Measurements from ENCODE around the gene PACSIN1.

Gene PACSIN1

GRCh38 chr6:34526992-34527728 is 61.3 kb downstream of the PACSIN1 start:
- TF ChIP-seq CTCF (IDR thresholded peaks at IDR 0.05; ENCODE audit: unreplicated experiment in 3 of 3) = peak; percentile 81 to 82 (median 81)
- no peaks in the 10 kb centered on the region for H3K36me3 Mint-ChIP-seq (ENCODE audit: low read depth)
- peak overlapping the region in 1 of 3 experiments; percentile 85 for H3K27ac Mint-ChIP-seq
- H3K27me3 Mint-ChIP-seq (ENCODE audit: low read depth) = peaks cover 13% of the 10 kb centered on the region
- H3K9me3 Mint-ChIP-seq = no peaks in the 10 kb centered on the region
- H3K4me3 Mint-ChIP-seq = peak overlapping the region; percentile 73 to 80 (median 75)
- peaks cover 30% of the 10 kb centered on the region for H3K4me1 Mint-ChIP-seq

- H3K36me3 Mint-ChIP-seq (ENCODE audit: low read depth) = no peaks in the 10 kb centered on the region
- no peak for TF ChIP-seq CTCF (IDR thresholded peaks at IDR 0.05; ENCODE audit: unreplicated experiment in 3 of 3)
- no peaks in the 10 kb centered on the region for H3K9me3 Mint-ChIP-seq
- H3K4me1 Mint-ChIP-seq = peaks cover 30% of the 10 kb centered on the region
- peak overlapping the region in 1 of 3 experiments; percentile 79 for H3K27ac Mint-ChIP-seq
- H3K27me3 Mint-ChIP-seq (ENCODE audit: low read depth) = peaks cover 13% of the 10 kb centered on the region
- peak overlapping the region; percentile 69 to 75 (median 73) for H3K4me3 Mint-ChIP-seq
Observed at GRCh38 chr6:34527751-34528670, 62.1 kb downstream of the PACSIN1 start.

DNA sequence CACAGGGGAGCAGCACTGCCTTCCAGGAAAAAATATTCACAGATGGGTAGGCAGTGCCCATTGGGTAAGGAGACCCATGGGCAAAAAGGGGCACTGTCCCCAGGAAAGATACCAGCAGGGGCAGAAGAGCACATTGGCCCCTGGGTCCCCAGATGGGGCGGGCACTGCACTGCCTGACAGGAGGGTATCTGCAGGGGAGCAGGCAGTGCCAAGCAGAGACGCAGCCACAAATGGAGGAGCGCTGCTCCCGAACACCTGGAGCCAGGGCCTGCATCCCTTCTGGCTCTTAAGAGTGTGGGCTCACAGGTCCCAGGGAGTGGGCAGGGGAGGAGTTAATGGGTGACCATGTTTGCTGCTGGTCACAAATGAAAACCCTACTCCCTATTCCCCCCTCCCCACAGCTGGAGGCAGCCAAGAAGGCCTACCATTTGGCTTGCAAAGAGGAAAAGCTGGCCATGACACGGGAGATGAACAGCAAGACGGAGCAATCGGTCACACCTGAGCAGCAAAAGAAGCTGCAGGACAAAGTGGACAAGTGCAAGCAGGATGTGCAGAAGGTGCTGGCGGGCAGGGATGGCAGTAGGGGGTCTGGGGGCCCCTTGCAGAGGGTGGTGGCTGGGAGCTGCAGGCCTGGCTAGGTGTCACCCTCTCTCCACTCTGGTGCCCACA is 63.3 kb downstream of the PACSIN1 start:
- Mint-ChIP-seq H3K27me3 (ENCODE audit: low read depth) (peaks cover 13% of the 10 kb centered on the region), H3K36me3 (ENCODE audit: low read depth) (no peaks in the 10 kb centered on the region), H3K27ac (peak overlapping the region in 2 of 3 experiments; percentile 45 to 51), H3K4me3 (peak overlapping the region in 1 of 3 experiments; percentile 57), H3K4me1 (peaks cover 34% of the 10 kb centered on the region), H3K9me3 (no peaks in the 10 kb centered on the region)
- TF ChIP-seq CTCF (IDR thresholded peaks at IDR 0.05; ENCODE audit: unreplicated experiment in 3 of 3) = no peak

- Mint-ChIP-seq H3K27me3 (ENCODE audit: low read depth) (peaks cover 13% of the 10 kb centered on the region), H3K36me3 (ENCODE audit: low read depth) (no peaks in the 10 kb centered on the region), H3K4me1 (peaks cover 27% of the 10 kb centered on the region), H3K4me3 (peak overlapping the region in 1 of 3 experiments; percentile 44), H3K9me3 (no peaks in the 10 kb centered on the region), H3K27ac (peak overlapping the region in 2 of 3 experiments; percentile 45 to 48)
- TF ChIP-seq CTCF (IDR thresholded peaks at IDR 0.05; ENCODE audit: unreplicated experiment in 3 of 3) = no peak
Observed at GRCh38 chr6:34529665-34530327, 63.9 kb downstream of the PACSIN1 start.

GRCh38 chr6:34530753-34531365 is 65.0 kb downstream of the PACSIN1 start:
- no peaks in the 10 kb centered on the region for H3K9me3 Mint-ChIP-seq
- H3K4me1 Mint-ChIP-seq = peaks cover 24% of the 10 kb centered on the region
- no peaks in the 10 kb centered on the region for H3K36me3 Mint-ChIP-seq (ENCODE audit: low read depth)
- H3K27ac Mint-ChIP-seq = peak overlapping the region in 2 of 3 experiments; percentile 77 to 79
- no peak for TF ChIP-seq CTCF (IDR thresholded peaks at IDR 0.05; ENCODE audit: unreplicated experiment in 3 of 3)
- peaks cover 13% of the 10 kb centered on the region for H3K27me3 Mint-ChIP-seq (ENCODE audit: low read depth)
- H3K4me3 Mint-ChIP-seq = peak overlapping the region; percentile 84 to 88 (median 84)
